GM19351 (cell line): ENCODE data around the gene SINHCAF.

ENCODE experiments used
- ATAC-seq: cut with Tn5 transposase; IDR thresholded peaks from one replicate; pipeline ENCODE4 v1.9.1; 2021; ENCODE audit warnings: mild to moderate bottlenecking, moderate library complexity; ENCODE audit not compliant: unreplicated experiment

SINHCAF gene

GRCh38 chr12:31337952-31338351 is 12.0 kb upstream of the SINHCAF start:
- ATAC-seq: no peak

DNA sequence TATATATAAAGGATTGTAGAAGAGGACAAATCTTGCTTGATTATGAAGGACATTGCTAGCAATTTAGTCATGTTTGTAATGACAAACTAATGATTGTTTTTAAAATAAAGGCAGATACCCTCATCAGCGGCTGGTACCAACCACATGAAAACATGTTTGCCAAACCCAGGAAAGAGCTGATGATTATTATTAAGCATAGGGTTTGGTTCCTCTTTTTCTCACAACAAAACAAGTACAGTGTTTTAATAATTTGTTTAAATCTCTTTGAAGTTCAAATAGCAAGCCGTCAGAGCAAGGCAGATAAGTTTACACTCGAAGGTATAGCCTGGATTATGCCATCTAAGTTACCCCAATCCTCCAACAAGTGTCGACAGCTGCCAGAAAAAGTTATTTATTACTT is 5.3 kb upstream of the SINHCAF start:
- ATAC-seq: no peak

DNA sequence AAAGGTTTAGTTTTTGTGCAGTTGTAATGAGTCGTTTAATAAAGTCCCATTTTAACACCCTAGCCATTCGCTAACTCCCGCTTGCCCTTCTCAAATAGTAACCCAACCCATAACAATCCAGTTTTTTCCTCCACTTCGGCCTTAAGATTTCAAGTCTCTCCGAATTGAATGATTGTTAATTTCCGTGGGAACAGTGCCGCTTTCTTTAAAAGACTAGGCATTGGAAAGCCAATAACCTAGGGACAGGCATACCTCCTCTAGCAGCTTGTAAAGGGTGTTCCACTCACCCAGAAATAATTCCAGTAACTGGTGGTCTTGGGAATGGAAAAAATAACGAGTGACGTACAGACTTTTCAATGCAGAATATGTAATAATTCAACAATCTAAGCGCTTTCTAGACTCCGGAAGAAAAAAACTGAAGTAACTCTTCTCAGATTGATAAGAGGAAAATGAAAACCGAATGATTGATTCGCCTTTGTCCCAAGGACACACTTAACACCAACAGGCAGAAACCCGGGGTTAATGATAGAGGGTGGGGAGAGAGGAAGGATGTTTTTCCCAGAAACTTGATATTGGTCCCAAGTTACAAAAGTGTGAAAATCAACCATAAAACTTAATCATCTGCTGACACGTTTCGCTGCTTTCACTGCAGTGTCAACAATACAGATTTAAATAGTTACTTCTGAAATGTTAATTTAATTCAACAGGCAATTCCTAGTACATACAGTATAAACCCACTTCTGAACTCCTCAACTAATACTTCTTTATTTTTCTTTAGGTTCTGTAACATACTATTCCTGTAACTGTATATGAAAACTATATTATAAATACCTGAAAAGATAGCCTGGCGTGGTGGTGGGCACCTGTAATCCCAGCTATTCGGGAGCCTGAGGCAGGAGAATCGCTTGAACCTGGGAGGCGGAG is 1.0 kb upstream of the SINHCAF start:
- ATAC-seq: no peak

DNA sequence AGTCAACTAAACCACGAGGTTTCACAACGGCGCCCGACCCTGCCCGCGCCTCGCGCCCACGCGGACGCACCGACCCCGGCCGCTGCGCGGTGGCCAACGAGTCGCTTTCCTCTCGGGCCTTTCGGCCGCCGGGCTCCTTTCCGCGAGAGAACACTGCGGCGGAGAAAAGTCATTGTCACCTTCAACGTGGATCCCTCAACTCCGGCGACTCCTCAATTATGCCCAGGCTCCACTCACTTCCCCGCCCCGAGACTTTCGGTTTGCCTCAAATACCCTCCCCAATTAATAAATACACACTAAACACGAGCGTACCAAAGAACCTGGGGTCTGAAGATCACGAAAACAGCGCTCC is 450 bp downstream of the SINHCAF start:
- no peak for ATAC-seq

GRCh38 chr12:31324845-31325523 is 966 bp downstream of the SINHCAF start:
- no peak for ATAC-seq

GRCh38 chr12:31324116-31324844 is 1.7 kb downstream of the SINHCAF start:
- ATAC-seq: peak; percentile 34

DNA sequence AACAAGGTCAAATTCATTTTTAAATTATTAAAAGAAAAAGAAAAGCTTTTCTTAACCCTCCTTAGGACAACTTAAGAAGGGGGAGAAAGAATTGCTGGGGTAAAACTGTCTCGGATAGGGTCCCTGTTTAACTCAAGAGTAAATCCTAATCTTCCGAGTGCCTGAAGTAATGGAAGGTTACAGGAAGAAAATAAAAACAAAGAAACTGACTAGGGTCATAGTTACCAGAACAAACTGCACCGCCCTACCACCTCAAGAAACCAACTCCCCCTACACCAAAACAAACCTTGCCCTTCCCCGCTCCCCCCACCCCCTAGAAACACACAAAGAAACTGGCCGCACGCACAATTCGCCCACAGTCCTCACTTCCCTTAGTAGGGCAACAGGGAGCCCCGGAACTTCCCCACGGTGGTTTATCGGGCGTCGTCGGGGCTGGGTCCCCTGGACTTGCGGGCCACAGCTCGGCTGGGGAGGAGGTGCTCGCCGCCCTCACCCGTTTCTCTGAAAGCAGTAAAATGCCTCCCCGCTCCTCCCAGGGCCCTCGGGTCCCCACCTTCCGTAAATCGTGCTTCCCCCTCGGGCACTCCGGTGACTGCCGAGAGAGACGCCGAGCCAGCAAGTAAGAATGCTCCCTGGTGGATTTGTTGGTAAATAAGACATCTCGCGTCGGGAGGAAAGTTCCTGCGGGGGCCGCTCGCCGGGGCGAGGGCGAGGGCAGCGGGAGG is 2.4 kb downstream of the SINHCAF start:
- peak; percentile 21 for ATAC-seq

DNA sequence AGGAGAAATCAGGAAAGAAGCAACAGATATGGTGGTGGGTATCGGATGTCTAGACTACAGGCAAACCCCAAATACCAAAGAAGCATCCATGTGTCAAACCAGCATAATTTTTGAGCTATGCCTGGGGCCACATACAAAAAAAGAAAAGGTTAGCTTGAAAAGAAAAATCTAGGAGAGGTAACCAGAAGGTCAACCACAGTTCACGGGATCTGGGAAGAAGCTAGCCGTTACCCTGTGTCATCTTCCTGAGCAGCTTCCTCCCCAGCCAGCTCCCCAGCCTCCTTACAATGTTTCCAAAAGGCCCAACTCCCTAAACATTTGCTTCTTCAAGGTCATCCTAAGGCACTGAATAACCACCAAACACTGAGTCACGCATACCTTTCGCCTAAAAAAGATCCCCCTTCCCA is 3.1 kb downstream of the SINHCAF start:
- no peak for ATAC-seq

- no peak for ATAC-seq
These were observed 4.1 kb downstream of the SINHCAF start for GRCh38 chr12:31321897-31322228.

DNA sequence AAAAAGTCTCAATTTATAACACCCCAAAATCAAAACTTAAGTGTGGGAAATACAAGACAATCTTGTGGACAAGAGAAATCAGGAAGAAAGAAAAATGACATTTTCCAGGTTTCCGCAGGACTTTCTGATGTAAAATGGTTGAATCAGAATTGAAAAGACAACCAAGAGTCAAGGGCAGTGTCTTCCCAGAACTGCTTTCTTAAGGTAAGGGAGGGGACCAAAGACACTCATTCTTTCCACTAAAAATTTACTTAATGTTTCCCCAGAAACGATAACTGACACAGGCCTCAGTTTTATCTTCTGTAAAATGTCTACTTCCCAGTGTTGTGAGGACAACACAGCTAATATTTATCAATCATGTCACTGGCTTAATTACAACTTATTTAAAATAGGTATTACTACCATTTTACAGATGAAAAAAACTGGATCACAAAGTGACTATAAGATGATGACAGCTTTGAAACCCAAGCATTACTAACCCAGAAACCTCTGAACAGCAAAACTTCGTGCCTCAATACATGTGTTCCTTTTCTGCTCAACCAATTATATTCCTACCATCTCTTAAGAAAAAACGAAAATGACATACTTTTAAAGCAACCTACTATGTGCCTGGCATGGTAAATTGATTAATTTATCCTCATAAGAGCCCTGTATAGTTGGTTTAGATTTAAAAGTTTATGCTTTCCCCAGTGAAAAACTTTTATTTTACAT is 4.6 kb downstream of the SINHCAF start:
- ATAC-seq: no peak

DNA sequence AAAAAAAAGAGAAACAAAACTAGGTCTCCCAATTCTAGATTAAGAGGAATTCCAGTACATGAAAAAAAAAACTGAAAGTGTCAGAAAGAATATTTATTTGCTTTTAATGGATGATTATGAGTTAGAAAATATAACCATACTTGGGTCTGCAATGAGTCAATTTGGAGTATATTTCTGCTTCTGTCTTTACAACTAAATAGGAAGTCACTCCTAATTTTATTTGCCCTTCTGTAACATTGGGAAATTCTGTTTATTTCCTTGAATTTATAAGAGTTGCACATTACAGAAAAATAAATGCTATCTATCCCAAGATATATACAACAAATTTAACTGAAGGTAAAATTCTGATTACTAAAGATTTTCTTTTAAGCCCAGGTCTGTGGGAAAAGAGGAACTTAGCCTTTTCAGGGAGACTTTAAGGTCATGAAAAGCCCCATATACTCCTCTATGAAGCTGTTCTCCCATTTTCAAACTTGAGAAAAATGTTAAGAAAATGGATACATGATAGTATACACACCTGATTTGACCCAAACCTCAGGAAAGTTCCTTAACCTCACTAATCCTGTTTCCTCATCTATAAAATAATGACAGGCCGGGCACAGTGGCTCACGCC is 7.2 kb downstream of the SINHCAF start:
- ATAC-seq: no peak

DNA sequence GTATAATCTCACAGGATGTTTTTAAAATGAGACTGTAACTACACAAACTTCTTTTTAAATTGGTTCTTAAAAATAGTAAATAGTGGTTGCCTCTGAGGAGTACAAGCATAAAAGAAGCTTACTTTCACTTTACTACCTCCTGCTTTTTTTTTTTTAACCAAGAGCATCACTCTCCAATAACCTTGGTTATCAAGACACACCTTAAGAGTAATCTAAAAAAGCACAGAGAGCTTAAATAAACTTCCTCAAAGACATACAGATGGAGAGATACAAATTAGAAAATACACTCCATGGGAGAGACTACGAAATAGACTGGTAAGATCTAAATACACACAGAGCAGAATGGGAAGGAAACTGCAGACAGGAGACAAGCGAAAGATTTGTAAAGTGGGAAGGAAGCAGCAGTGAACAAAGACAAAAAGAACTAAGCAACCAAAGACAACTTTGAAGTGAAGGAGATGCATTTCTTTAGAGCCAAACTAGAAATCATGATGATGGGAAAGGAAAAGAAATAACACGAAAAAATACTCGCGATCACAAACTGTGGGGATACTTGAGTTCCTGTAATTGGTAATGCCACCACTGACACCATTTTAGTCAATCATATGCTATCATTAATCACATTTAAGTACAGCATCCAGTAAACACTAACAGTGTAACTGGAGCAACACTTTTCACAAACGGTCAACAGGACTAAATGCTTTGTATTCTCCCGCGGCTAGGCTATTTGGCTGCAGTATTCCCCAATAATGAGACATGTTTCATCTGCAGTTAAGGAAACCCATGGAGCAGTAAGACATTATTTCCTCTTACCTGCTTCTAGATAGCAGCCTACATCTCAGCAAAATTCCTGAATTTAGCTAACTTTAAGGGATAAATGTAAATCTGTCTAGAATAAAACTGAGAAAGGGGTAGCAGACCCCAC is 8.2 kb downstream of the SINHCAF start:
- ATAC-seq: peak; percentile 28

- no peak for ATAC-seq
These were observed 9.1 kb downstream of the SINHCAF start for GRCh38 chr12:31316891-31317290.

DNA sequence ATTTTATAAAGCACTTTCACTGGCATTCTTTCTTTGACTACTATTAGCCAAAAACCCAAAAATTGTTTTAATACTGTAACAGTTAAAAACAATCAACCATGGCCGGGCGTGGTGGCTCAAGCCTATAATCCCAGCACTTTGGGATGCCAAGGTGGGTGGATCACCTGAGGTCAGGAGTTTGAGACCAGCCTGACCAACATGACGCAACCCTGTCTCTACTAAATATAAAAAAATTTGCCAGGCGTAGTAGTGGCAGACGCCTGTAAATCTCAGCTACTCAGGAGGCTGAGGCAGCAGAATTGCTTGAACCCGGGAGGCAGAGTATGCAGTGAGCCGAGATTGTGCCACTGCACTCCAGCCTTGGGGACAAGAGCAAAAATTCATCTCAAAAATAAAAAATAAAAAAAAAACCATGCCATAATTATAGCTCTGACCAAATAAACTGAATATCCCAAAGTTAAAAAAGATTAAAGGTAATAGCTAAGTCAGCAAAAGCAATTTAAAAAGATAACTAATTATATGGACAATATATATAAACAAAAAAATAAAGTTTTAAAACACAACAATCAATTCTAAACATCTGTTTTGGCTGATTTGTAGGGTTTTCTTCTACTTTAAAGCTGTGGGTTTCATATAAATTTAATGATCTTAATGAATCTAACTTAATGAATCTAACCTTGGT is 10.0 kb downstream of the SINHCAF start:
- no peak for ATAC-seq

GRCh38 chr12:31315044-31315715 is 10.8 kb downstream of the SINHCAF start:
- no peak for ATAC-seq

GRCh38 chr12:31312431-31312830 is 13.5 kb downstream of the SINHCAF start:
- ATAC-seq: no peak

- no peak for ATAC-seq
These were observed 14.2 kb downstream of the SINHCAF start for GRCh38 chr12:31311634-31312258.
